BJ (cell line): Measurements from ENCODE around the gene HNRNPK. TPM values are rescaled to one million over a fixed set of nuclear protein-coding genes. Genes with fewer than 3 reads are reported as not detected.

Experiments used
- CTCF ChIA-PET: fragments of 350-600 bp; formaldehyde crosslinking; extraction: SDS; loops from one replicate; lab custom pipeline; 2021; ENCODE audit warnings: antibody characterized with exemption, inconsistent platforms; lab: Yijun Ruan, JAX
- POLR2A ChIA-PET: fragments of 300-600 bp; sonication (Branson Sonifier 250); formaldehyde crosslinking; extraction: SDS; loops from one replicate; lab custom pipeline; 2021; ENCODE audit warnings: antibody characterized with exemption; lab: Charles Lee
- DNase-seq: peaks from one replicate; pipeline ENCODE4 v3.0.0-alpha.2; 2011; ENCODE audit warnings: low read depth
- H3K27me3 ChIP-seq: 2 replicates; pipeline ENCODE4 v1.6.0; 2011; ENCODE audit warnings: low read length; ENCODE audit not compliant: control insufficient read depth, insufficient read depth
- H3K36me3 ChIP-seq: 2 replicates; pipeline ENCODE4 v1.5.1; 2011; ENCODE audit warnings: low read length; ENCODE audit not compliant: control insufficient read depth, insufficient read depth
- H3K4me3 ChIP-seq: 2 replicates; pipeline ENCODE4 v1.5.1; 2011; ENCODE audit warnings: low read depth, mild to moderate bottlenecking, control low read depth, low read length
- polyA plus RNA-seq: library from polyadenylated mRNA; depleted of rRNA; stranded (reverse); fragments of >200 nt; gene quantifications from 2 replicates; pipeline ENCODE4 v1.2.3, GENCODE V29; 2011
- TF ChIP-seq, protein P1 (sequence below): IDR thresholded peaks from 2 replicates; pipeline ENCODE4 v1.5.1; 2011; ENCODE audit warnings: low read depth, mild to moderate bottlenecking, control low read depth, inconsistent platforms, low read length, moderate library complexity; ENCODE audit not compliant: insufficient read depth

Gene HNRNPK
- polyA plus RNA-seq, 1 experiment = 343 TPM

GRCh38 chr9:83936523-83936922, 43.5 kb downstream of the HNRNPK start:
- Histone ChIP-seq H3K27me3 (no peaks in the 10 kb centered on the region), H3K36me3 (peaks cover 2% of the 10 kb centered on the region; the same call in 1 of the 2 replicates), H3K4me3 (no peak overlapping the region)
- ChIA-PET CTCF (interaction anchor here (0.5 to 3.7 kb wide), 11 partner anchors 10 to 524 kb away, joined by 3 to 45 read pairs (median 3); no protein-coding TSS in a partner anchor), POLR2A (no interaction called here)
- no peak for DNase-seq
- TF ChIP-seq, protein P1, sequence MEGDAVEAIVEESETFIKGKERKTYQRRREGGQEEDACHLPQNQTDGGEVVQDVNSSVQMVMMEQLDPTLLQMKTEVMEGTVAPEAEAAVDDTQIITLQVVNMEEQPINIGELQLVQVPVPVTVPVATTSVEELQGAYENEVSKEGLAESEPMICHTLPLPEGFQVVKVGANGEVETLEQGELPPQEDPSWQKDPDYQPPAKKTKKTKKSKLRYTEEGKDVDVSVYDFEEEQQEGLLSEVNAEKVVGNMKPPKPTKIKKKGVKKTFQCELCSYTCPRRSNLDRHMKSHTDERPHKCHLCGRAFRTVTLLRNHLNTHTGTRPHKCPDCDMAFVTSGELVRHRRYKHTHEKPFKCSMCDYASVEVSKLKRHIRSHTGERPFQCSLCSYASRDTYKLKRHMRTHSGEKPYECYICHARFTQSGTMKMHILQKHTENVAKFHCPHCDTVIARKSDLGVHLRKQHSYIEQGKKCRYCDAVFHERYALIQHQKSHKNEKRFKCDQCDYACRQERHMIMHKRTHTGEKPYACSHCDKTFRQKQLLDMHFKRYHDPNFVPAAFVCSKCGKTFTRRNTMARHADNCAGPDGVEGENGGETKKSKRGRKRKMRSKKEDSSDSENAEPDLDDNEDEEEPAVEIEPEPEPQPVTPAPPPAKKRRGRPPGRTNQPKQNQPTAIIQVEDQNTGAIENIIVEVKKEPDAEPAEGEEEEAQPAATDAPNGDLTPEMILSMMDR = no peak

DNA sequence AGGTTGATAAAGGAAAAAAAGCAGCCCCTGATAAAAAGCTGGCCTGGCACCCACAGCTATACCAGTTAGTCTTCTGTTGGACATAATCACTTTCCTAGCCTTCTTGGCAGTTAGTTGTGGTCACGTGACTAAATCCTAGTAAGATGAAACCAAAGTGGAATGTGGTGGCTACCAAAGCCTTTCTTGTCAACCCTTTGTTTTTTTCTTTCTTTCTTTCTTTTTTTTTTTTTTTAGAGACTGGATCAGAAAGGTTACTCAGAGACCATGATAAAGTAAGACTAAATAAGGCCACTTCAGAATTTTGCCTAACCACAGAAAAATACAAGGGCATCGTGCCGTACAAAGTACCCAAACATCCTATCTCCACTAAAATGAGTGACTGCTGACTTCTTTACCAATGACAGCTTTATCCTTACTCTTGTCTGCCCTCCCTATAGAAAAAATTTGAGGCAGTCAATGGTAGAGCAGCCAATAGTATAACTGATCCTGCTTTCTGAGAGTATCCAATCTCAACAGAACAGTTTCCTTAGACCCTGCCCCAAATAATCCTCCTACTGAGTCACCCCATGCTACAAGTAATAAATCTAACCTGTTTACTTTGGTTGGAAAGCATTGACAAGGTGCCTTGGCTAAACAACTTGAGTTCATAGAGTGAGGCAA, 44.6 kb downstream of the HNRNPK start:
- Histone ChIP-seq H3K36me3 (no peaks in the 10 kb centered on the region), H3K27me3 (no peaks in the 10 kb centered on the region), H3K4me3 (no peak overlapping the region)
- TF ChIP-seq, protein P1 = no peak
- ChIA-PET CTCF (interaction anchor here (2.6 to 3.7 kb wide), 3 partner anchors 14 to 380 kb away, joined by 13 to 45 read pairs (median 42); partner anchors contain the start of gene KIF27), POLR2A (interaction anchor here (0.6 kb wide), 1 partner anchor 246 kb away, joined by 3 read pairs; no protein-coding TSS in a partner anchor)
- DNase-seq = no peak

DNA sequence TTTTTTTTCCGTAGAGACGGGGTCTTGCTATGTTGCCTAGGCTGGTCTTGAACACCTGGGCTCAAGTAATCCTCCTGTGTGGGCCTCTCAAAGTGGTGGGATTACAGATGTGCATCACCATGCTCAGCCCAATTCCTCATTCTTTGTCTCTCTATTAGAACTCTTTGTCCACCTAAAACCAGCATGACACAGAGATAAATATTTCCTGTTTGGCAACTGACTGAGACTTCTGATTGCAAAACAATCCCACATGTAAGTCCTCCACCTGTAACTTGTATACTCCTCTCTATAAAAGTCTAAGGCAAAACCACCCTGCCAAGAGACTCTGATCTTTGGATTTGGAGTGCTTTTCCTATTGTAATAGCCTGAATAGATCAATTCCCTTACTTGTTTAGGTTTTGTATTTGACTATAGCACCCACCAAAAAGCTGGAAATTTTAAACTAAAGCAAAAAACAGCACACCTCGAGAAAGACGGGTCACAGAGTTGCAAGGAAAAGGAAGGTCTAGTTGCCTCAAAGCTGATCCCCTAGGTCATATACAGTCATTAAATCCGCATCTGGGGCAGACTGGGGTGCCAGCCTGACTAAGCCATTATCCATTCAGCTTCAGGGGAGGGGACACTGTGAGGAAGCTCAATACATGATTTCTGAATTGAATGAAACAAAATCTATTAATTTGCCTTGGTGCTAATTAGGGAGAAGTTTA, 45.3 kb downstream of the HNRNPK start:
- Histone ChIP-seq H3K36me3 (no peaks in the 10 kb centered on the region), H3K27me3 (no peaks in the 10 kb centered on the region), H3K4me3 (no peak overlapping the region)
- ChIA-PET POLR2A (interaction anchor here (0.6 kb wide), 1 partner anchor 247 kb away, joined by 3 read pairs; no protein-coding TSS in a partner anchor), CTCF (interaction anchor here (2.6 to 3.7 kb wide), 3 partner anchors 13 to 380 kb away, joined by 13 to 45 read pairs (median 42); partner anchors contain the start of gene KIF27)
- DNase-seq = peak; percentile 38
- TF ChIP-seq, protein P1 = no peak

GRCh38 chr9:83933790-83934189, 46.2 kb downstream of the HNRNPK start:
- no peak for DNase-seq
- Histone ChIP-seq H3K27me3 (no peaks in the 10 kb centered on the region), H3K4me3 (no peak overlapping the region), H3K36me3 (no peaks in the 10 kb centered on the region)
- TF ChIP-seq, protein P1 = no peak
- ChIA-PET POLR2A (interaction anchor here (0.6 kb wide), 1 partner anchor 890 kb away, joined by 3 read pairs; no protein-coding TSS in a partner anchor), CTCF (interaction anchor here (0.8 to 2.6 kb wide), 2 partner anchors 9 to 12 kb away, joined by 3 to 13 read pairs; partner anchors contain the start of gene KIF27)

DNA sequence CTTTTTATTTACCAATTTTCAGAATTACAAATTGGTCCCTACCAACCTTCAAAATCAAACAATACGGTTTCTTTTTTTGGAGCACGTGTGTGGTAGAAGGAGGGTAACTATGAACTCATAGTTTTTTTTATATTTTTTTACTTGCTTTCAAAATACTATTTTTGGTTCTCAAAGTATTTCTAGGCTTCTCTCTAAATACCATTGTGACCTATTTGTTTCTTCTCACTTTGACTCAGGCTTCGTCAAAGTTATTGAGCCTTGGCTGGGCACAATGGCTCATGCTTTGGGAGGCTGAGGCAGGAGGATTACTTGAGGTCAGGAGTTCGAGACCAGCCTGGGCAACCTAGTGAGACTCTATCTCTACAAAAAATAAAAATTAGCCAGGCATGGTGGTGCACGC, 47.2 kb downstream of the HNRNPK start:
- no peaks in the 10 kb centered on the region for H3K27me3 ChIP-seq
- H3K4me3 ChIP-seq = no peak overlapping the region
- ChIA-PET POLR2A (no interaction called here), CTCF (interaction anchor here (0.7 to 2.6 kb wide), 3 partner anchors 9 to 207 kb away, joined by 3 to 13 read pairs (median 4); partner anchors contain the start of gene KIF27)
- no peaks in the 10 kb centered on the region for H3K36me3 ChIP-seq
- no peak for DNase-seq
- TF ChIP-seq, protein P1 = no peak
